NB4 (cell line): ENCODE measurements around the gene QRSL1.
A peak's percentile ranks its signal among the peaks of the same experiment; 100 is the strongest.

ENCODE experiments used
- MAX ChIP-seq: IDR thresholded peaks from 2 replicates; pipeline ENCODE4 v1.6.1; 2011; ENCODE audit warnings: low read depth, low read length
- POLR2A ChIP-seq: IDR thresholded peaks from 2 replicates; pipeline ENCODE4 v1.6.1; 2011; ENCODE audit warnings: mild to moderate bottlenecking; ENCODE audit not compliant: insufficient read length; ENCODE audit errors: extremely low read depth
- TF ChIP-seq, protein P1 (sequence below): IDR thresholded peaks from one replicate; pipeline ENCODE4 v1.5.1; 2012; ENCODE audit warnings: low read depth, low read length

DNA sequence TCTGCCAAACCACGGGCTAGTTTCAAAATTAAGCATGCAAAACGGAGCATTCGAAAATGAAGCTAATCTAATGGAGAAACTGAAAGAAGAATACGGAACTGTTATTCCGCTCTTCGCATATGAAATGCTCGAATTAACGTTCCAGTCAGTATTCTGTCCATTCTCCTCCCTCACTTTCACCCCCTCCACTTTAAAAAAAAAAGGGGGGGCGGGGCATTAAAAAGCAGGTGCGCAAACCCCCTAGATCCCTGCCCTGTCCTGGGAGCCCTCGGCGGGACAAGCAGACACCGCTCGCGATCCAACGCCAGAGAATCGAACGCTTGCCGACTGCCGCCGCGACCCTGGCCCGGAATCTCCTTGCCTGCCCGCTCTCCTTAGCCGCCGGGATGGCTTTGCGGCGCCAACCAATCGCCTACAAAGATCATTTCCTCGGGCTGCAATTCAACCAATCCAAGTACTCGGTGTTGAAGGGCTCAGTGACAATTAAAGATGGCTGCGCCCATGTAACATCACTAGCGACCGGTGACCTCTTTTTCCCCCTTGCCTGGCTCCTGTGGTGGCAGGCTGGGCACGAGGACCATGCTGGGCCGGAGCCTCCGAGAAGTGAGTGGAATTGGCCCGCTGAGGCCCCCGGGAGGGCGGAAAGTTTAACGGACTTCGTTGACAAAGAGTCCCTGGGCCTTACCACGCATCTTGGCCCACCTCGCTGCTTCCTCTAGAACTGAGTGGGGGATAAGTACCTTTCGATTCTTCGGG lies at the start of gene QRSL1, which contains the start of gene RTN4IP1:
- TF ChIP-seq, protein P1, sequence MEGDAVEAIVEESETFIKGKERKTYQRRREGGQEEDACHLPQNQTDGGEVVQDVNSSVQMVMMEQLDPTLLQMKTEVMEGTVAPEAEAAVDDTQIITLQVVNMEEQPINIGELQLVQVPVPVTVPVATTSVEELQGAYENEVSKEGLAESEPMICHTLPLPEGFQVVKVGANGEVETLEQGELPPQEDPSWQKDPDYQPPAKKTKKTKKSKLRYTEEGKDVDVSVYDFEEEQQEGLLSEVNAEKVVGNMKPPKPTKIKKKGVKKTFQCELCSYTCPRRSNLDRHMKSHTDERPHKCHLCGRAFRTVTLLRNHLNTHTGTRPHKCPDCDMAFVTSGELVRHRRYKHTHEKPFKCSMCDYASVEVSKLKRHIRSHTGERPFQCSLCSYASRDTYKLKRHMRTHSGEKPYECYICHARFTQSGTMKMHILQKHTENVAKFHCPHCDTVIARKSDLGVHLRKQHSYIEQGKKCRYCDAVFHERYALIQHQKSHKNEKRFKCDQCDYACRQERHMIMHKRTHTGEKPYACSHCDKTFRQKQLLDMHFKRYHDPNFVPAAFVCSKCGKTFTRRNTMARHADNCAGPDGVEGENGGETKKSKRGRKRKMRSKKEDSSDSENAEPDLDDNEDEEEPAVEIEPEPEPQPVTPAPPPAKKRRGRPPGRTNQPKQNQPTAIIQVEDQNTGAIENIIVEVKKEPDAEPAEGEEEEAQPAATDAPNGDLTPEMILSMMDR = no peak
- TF ChIP-seq POLR2A (peak; percentile 57), MAX (peak; percentile 70)
